GM20000 (cell line): ENCODE measurements around the gene SFR1.

ENCODE experiments used
- DNase-seq: peaks from one replicate; pipeline ENCODE4 v3.0.0; 2012; ENCODE audit warnings: low spot score
- TF ChIP-seq, protein P1 (sequence below): IDR thresholded peaks from 2 replicates; pipeline ENCODE4 v1.5.1; 2012; ENCODE audit warnings: mild to moderate bottlenecking, control low read depth; ENCODE audit errors: extremely low read depth, missing control alignments

Gene SFR1

DNA sequence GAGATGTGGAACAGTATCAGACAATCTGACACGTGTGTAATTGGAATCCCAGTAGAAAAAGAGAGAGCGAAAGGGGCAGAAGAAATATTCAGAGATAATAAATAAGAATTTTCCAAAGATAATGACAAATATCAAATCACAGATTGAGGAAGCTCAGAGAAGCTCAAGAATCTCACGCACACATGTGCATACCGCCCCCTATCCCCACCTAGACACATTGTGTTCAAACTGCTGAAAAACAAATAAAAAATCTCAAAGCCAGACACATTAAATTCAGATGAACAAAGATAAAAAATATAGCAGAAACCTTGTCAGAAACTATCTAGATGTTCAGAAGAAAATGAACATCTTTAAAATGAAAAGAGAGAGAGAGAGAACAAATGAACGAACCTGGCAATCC lies 17.2 kb downstream of the SFR1 start:
- DNase-seq = no peak
- TF ChIP-seq, protein P1, sequence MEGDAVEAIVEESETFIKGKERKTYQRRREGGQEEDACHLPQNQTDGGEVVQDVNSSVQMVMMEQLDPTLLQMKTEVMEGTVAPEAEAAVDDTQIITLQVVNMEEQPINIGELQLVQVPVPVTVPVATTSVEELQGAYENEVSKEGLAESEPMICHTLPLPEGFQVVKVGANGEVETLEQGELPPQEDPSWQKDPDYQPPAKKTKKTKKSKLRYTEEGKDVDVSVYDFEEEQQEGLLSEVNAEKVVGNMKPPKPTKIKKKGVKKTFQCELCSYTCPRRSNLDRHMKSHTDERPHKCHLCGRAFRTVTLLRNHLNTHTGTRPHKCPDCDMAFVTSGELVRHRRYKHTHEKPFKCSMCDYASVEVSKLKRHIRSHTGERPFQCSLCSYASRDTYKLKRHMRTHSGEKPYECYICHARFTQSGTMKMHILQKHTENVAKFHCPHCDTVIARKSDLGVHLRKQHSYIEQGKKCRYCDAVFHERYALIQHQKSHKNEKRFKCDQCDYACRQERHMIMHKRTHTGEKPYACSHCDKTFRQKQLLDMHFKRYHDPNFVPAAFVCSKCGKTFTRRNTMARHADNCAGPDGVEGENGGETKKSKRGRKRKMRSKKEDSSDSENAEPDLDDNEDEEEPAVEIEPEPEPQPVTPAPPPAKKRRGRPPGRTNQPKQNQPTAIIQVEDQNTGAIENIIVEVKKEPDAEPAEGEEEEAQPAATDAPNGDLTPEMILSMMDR = no peak

DNA sequence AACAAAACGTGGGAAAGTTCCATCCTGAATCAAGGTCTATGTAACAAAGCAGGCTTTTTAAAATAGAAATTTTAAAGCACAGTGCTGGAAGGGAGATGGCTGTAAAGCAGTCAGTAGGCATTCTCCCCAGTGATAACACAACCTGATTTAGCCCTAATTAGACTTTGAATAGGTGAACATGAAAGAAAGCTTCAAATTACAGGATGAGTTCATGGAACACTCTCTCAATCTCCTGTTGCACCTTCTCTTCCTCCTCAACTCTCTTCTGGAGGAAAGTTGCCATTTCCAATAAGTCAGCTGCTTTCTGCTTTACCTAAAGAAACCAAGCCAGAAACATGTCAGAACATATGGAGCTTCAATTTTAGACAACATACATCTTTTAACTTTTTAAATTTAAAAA lies 20.1 kb downstream of the SFR1 start:
- DNase-seq = no peak
- TF ChIP-seq, protein P1 = no peak

DNA sequence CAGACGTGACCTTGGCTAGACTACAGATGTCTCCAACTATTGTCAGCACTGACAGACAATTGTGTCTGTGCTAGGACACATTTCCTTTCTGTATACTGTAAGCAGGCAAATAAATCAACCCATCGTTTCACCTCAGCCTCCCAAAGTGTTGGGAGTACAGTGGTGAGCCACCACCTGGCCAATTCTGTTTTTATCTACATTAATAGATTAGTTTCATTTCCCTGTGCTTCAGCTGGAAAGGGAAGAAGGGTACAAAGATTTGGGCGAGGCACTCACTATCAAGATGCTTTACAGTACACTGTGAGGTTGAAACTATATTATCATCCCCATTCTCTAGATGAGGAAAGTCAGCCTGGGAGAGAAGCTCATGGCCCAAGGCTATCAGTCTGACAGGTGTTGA lies 21.9 kb downstream of the SFR1 start:
- no peak for DNase-seq
- TF ChIP-seq, protein P1 = no peak

DNA sequence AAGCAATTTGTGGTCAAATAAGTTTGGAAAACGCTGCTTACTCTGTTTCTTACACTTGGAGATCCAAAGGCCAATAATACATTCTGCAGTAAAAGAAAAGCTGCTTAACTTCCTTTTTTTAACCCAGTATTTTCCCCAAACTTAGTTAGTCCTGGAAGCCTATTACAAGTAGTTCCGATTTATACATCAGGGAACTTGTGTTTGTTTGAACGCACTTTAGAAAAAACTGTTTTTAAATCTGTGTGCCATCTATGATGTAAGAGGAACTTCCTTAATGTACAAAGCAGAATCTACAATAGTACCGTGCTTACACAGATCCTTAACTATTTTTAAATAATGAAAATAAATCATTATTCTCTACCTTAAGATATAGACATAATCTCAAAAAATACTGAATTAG lies 23.0 kb downstream of the SFR1 start:
- TF ChIP-seq, protein P1 = no peak
- DNase-seq = no peak

DNA sequence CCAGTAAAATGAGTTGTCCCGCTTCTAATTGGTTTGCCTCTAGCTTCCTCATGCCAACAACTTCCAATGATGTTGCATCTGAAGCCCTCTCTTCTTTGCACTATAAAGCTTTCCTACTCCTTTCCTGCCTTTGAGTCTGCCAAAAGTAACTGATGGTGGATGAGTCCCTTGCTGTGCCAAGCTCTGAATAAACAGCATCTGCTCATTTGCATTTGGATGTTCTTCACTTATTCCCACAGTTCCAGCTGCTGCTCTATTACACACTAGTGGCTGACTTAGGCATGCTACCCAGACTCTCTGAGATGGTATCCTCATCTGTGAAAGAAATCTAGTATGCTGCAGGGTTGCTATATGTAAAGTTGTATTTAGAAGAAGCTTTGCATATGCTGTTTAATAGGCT lies 24.9 kb downstream of the SFR1 start:
- TF ChIP-seq, protein P1 = no peak
- DNase-seq = no peak

DNA sequence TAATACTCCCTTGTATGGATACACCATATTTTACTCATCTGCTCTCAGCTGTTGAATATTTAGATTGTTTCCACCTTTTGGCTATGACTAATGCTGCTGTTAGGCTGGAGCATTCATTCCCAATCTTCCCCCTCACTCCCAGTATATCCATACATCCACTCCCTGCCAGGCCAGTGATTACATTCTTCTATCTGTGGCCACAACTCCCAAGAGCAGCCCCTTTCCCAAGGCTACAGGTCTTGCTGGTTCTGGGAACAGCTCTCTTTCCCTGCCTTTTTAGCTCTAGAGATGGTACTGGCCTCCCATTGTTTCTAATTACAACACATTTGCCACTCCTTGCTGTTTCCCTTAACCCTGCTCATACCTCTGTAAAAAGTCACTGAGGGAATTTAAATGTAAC lies 28.2 kb downstream of the SFR1 start:
- TF ChIP-seq, protein P1 = no peak
- no peak for DNase-seq

DNA sequence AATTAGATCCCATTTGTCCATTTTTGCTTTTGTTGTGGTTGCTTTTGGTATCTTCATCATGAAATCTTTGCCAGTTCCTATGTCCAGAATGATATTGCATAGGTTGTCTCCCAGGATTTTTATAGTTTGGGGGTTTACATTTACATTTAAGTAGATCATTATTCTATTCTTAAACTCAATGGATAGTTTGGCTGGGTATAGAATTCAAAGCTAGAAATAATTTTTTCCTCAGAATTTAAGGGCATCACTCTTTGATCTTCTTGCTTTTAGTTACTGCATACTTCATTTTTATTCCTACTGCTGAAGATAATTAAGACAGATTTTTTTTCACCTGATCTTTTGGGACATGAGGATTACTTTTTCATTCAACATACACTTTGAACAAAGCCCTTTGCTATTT lies 29.8 kb downstream of the SFR1 start:
- no peak for DNase-seq
- TF ChIP-seq, protein P1 = no peak
